ENCODE data around the gene MFSD6. TPM values are rescaled to one million over a fixed set of nuclear protein-coding genes. Genes with fewer than 3 reads are reported as not detected.

MFSD6 gene
- total RNA-seq, 1 donor from 2014 or later = 1.5 TPM

DNA sequence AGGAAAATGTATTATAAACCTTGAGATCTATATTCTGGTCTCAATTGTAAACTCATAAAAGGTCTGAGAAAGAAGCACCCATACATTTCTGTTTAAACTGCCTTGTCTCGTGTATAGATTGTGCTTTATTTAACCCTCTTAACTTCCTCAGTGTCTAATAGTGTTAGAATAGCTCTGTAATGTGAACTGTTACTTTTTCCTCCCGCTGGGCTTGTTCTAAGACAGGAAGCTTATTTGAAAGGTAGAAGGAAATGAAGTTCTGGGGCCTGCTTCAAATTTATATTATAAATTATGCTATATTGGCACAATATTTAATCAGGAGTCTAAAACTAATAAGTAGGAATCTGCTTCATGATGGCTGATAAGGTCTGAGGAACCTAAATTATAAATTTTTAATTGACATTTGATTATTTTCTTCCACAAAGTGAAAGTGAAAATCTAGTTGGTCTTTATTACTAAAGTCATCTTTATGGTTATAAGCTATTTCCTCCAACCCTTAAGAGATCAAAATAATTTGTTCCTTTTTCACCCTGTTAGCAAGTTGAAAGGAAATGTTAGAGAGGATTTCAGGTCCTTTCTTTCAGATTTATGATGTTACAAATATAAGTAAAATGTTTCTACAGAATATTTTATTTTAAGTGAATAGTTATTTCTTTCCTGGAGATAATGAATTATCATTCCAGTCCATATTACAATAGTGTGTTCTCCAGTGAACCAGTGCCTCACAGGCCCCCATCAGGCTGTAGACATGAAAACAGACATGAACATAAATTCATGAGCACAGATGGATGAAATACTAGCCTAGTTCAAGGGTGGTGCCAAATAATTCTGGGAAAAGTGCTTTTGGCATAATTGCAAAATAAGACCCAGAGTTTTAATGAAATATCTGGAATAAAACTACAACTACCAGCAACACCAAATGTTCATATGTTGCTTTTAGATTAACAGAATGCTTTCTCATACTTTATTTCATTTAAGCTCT is 7.9 kb downstream of the MFSD6 start:
- Mint-ChIP-seq H3K9me3 (no peaks in the 10 kb centered on the region), H3K27me3 (ENCODE audit: low read depth) (peaks cover 28% of the 10 kb centered on the region), H3K4me3 (no peak overlapping the region), H3K4me1 (no peaks in the 10 kb centered on the region), H3K27ac (ENCODE audit: unreplicated experiment) (no peak overlapping the region), H3K36me3 (ENCODE audit: low read depth) (no peaks in the 10 kb centered on the region)
- TF ChIP-seq, protein P1, sequence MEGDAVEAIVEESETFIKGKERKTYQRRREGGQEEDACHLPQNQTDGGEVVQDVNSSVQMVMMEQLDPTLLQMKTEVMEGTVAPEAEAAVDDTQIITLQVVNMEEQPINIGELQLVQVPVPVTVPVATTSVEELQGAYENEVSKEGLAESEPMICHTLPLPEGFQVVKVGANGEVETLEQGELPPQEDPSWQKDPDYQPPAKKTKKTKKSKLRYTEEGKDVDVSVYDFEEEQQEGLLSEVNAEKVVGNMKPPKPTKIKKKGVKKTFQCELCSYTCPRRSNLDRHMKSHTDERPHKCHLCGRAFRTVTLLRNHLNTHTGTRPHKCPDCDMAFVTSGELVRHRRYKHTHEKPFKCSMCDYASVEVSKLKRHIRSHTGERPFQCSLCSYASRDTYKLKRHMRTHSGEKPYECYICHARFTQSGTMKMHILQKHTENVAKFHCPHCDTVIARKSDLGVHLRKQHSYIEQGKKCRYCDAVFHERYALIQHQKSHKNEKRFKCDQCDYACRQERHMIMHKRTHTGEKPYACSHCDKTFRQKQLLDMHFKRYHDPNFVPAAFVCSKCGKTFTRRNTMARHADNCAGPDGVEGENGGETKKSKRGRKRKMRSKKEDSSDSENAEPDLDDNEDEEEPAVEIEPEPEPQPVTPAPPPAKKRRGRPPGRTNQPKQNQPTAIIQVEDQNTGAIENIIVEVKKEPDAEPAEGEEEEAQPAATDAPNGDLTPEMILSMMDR (conservative IDR thresholded peaks at IDR 0.05) = no peak
- no peak for DNase-seq (ENCODE audit: low read depth, low spot score)

DNA sequence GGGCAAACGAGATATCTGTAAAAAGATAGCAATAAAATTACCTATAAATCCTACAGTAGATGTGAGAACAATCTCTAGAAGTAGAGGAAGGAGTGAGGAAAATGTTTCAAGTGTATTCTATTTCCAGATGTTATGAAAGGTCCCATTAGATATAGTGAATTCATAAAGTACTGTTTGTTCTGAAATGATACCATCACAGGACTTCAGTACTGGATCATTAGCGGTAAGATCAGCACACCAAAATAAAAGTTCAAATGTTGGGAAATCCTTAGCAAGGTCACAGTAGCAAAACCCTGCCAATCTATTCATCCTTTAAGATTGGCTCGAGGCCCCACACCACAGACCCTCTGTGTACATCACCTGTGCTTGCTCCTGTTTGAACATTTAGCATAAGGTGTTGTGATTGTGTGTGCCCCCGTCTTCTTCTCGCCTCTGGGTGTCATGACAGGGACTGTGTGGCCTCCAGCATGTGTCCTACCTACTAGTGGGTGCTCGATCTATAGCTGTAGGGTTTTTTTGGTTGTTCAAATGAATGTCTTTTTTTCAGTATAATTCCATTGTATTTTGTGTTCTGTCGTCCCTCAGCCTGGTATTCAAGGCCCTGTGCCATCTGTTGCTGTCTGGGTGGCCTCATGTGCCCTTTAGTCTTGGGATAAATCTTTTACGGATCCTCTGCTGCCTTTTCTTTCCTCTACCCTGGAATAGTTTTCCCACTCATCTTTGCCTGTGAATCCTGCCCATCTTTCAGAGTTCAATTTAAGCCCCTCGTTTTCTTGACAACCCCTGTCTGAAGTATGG is 9.1 kb downstream of the MFSD6 start:
- TF ChIP-seq, protein P1 (conservative IDR thresholded peaks at IDR 0.05) = no peak
- H3K9me3 Mint-ChIP-seq = no peaks in the 10 kb centered on the region
- DNase-seq (ENCODE audit: low read depth, low spot score) = no peak
- H3K27me3 Mint-ChIP-seq (ENCODE audit: low read depth) = peaks cover 16% of the 10 kb centered on the region
- no peak overlapping the region for H3K27ac Mint-ChIP-seq (ENCODE audit: unreplicated experiment)
- no peaks in the 10 kb centered on the region for H3K4me1 Mint-ChIP-seq
- H3K4me3 Mint-ChIP-seq = no peak overlapping the region
- H3K36me3 Mint-ChIP-seq (ENCODE audit: low read depth) = no peaks in the 10 kb centered on the region

DNA sequence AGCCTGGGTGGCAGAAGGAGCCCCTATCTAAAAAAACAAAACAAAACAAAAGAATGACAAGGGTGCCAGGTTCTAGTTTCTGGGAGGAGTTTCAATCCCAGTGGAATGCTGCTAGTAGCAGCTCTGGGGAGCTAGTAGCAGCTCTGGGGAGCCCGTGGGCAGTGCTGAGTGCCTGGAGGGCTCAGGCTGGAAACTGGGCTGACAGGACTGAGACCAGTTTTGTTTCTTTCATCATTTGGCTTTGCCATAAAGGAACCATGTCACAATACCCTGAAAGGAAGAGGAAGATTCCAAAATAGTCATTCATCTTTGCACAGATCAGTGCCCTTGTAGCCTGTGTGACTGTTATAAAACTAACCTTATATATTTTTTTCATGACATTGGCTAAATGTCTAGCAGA is 10.6 kb downstream of the MFSD6 start:
- no peak for DNase-seq (ENCODE audit: low read depth, low spot score)
- Mint-ChIP-seq H3K36me3 (ENCODE audit: low read depth) (no peaks in the 10 kb centered on the region), H3K27ac (ENCODE audit: unreplicated experiment) (no peak overlapping the region), H3K9me3 (no peaks in the 10 kb centered on the region), H3K27me3 (ENCODE audit: low read depth) (peaks cover 12% of the 10 kb centered on the region), H3K4me1 (no peaks in the 10 kb centered on the region), H3K4me3 (no peak overlapping the region)
- TF ChIP-seq, protein P1 (conservative IDR thresholded peaks at IDR 0.05) = no peak

DNA sequence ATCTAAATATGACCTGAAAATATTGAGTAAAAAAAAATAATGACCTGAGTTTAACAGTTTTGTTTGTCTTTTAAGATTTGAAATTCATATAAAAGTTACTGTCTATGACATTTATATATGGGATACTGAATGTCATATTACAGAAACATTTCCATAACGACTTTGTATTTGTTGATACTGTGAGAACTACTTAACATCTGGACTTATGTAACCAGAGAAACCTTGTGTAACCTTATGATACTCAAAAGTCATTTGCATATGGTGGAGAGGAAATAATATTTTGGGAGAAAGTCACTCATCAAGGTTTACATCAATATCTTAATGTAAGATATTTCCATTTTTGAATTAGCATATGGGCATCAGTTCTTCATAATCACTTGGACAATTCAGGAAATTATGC is 12.6 kb downstream of the MFSD6 start:
- Mint-ChIP-seq H3K9me3 (peaks cover under 1% of the 10 kb centered on the region), H3K4me3 (no peak overlapping the region), H3K27ac (ENCODE audit: unreplicated experiment) (no peak overlapping the region), H3K36me3 (ENCODE audit: low read depth) (no peaks in the 10 kb centered on the region), H3K27me3 (ENCODE audit: low read depth) (peaks cover 12% of the 10 kb centered on the region), H3K4me1 (no peaks in the 10 kb centered on the region)
- DNase-seq (ENCODE audit: low read depth, low spot score) = no peak
- TF ChIP-seq, protein P1 (conservative IDR thresholded peaks at IDR 0.05) = no peak

DNA sequence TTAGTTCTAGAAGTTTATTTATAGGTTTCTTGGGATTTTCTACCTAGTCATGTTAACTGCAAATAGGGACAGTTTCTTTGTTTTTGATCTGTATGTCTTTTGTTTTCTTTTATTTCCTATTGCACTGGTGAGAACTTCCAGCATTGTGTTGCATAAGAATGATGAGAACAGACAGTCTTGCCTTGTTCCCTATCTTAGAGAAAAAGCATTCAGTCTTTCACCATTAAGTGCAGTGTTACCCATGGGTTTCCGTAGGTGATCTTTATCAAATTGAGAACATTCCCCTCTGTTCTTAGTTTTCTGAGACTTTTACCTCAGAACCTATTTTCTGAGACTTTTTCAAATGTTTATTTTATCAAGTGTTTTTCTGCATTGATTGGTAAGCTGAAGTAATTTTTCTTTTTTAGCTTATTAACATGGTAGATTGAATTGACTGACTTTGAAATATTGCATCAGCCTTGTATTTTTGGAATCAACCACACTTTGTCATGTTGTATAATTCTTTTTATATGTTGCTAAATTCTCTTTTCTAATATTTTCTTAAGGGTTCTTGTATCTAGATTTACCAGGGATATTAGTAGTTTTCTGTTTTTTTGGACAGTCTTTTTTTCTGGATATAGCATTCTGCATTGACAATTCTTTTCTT is 17.2 kb downstream of the MFSD6 start:
- H3K36me3 Mint-ChIP-seq (ENCODE audit: low read depth) = peaks cover 3% of the 10 kb centered on the region
- H3K27me3 Mint-ChIP-seq (ENCODE audit: low read depth) = peaks cover 15% of the 10 kb centered on the region
- H3K4me1 Mint-ChIP-seq = no peaks in the 10 kb centered on the region
- H3K27ac Mint-ChIP-seq (ENCODE audit: unreplicated experiment) = no peak overlapping the region
- no peak for DNase-seq (ENCODE audit: low read depth, low spot score)
- H3K9me3 Mint-ChIP-seq = peaks cover 9% of the 10 kb centered on the region
- no peak overlapping the region for H3K4me3 Mint-ChIP-seq
- TF ChIP-seq, protein P1 (conservative IDR thresholded peaks at IDR 0.05) = no peak
